ENCODE results near the gene STAT2.
"Not testable (repeated sequence)": the region's sequence is repeated elsewhere in the genome, so short reads cannot be mapped to it uniquely, and the experiment has no call there.

The STAT2 gene

GRCh38 chr12:56330936-56331490 lies 28.9 kb downstream of the STAT2 start:
- DNase-seq (ENCODE audit: low spot score) = no peak

GRCh38 chr12:56326533-56326932 lies 33.4 kb downstream of the STAT2 start:
- DNase-seq (ENCODE audit: low spot score) = no peak

GRCh38 chr12:56326126-56326525 lies 33.8 kb downstream of the STAT2 start:
- DNase-seq (ENCODE audit: low spot score) = no peak

- DNase-seq (ENCODE audit: low spot score) = no peak
These were observed 35.7 kb downstream of the STAT2 start for GRCh38 chr12:56324206-56324605.

- DNase-seq (ENCODE audit: low spot score) = not testable (repeated sequence)
These were observed 38.3 kb downstream of the STAT2 start for GRCh38 chr12:56321610-56322009.

GRCh38 chr12:56321027-56321426 lies 38.9 kb downstream of the STAT2 start:
- DNase-seq (ENCODE audit: low spot score) = no peak

- DNase-seq (ENCODE audit: low spot score) = no peak
These were observed 42.2 kb downstream of the STAT2 start for GRCh38 chr12:56317675-56318074.

- DNase-seq (ENCODE audit: low spot score) = peak; percentile 96
These were observed 44.1 kb downstream of the STAT2 start, which contains the start of gene CNPY2 for GRCh38 chr12:56315622-56316473. TSS of gene CNPY2 (minus strand) at chr12:56315988. CDS start at chr12:56315217, 771 bp downstream.

GRCh38 chr12:56315249-56315621 lies 44.7 kb downstream of the STAT2 start:
- DNase-seq (ENCODE audit: low spot score) = no peak

GRCh38 chr12:56311003-56311402 lies 48.9 kb downstream of the STAT2 start:
- no peak for DNase-seq (ENCODE audit: low spot score)

- no peak for DNase-seq (ENCODE audit: low spot score)
These were observed 51.2 kb downstream of the STAT2 start for GRCh38 chr12:56308714-56309113.

- DNase-seq (ENCODE audit: low spot score) = no peak
These were observed 52.5 kb downstream of the STAT2 start for GRCh38 chr12:56307221-56307965.

GRCh38 chr12:56304872-56305590 lies 54.9 kb downstream of the STAT2 start:
- no peak for DNase-seq (ENCODE audit: low spot score)

GRCh38 chr12:56304276-56304675 lies 55.6 kb downstream of the STAT2 start:
- DNase-seq (ENCODE audit: low spot score) = no peak

- DNase-seq (ENCODE audit: low spot score) = no peak
These were observed 59.1 kb downstream of the STAT2 start for GRCh38 chr12:56300644-56301464.

- peak; percentile 98 for DNase-seq (ENCODE audit: low spot score)
These were observed 59.9 kb downstream of the STAT2 start, which contains the start of gene CS for GRCh38 chr12:56299853-56300643. TSS of gene CS (minus strand) at chr12:56300330. CDS start at chr12:56300201, 129 bp downstream.

GRCh38 chr12:56299308-56299852 lies 60.5 kb downstream of the STAT2 start:
- no peak for DNase-seq (ENCODE audit: low spot score)

GRCh38 chr12:56298828-56299227 lies 61.1 kb downstream of the STAT2 start:
- no peak for DNase-seq (ENCODE audit: low spot score)

GRCh38 chr12:56297400-56297799 lies 62.5 kb downstream of the STAT2 start:
- DNase-seq (ENCODE audit: low spot score) = no peak

- no peak for DNase-seq (ENCODE audit: low spot score)
These were observed 63.6 kb downstream of the STAT2 start for GRCh38 chr12:56296295-56296694.

All from AG08395 (cell line).